DMS153 treated with DMSO at 0.1 percent for 48 hours (cell line): Measurements from ENCODE around the gene STX10.

Experiments
- DNase-seq: peaks from one replicate; lab custom pipeline; 2025; ENCODE audit not compliant: unreplicated experiment; lab: John Stamatoyannopoulos, UW

The STX10 gene

DNA sequence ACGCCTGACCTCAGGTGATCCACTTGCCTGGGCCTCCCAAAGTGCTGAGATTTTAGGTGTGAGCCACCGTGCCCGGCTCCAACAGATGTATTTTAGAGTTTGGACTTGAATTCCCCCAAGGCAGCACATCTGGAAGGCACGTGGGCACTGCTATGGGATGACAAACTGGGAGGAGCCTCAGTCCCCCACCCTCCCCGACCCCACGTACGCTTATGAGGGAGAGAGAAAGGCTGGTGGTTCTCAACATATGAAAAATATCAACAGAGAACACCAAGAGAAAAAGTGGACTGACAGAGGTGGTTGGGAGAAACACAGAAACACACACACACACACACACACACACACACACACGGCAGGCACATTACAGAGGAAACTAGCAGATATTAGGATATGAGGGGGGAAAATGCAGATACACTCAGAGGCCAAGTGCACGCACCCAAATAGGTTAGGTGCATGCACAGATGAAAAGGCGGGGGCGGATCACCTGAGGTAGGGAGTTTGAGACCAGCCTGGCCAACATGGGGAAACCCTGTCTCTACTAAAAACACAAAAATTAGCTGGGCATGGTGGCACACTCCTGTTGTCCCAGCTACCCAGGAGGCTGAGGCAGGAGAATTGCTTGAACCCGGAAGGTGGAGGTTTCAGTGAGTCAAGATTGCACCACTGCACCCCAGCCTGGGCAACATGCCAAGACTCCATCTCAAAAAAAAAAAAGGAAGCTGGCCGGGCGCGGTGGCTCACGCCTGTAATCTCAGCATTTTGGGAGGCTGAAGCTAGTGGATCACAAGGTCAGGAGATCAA lies 3.2 kb downstream of the STX10 start:
- DNase-seq, result no peak

DNA sequence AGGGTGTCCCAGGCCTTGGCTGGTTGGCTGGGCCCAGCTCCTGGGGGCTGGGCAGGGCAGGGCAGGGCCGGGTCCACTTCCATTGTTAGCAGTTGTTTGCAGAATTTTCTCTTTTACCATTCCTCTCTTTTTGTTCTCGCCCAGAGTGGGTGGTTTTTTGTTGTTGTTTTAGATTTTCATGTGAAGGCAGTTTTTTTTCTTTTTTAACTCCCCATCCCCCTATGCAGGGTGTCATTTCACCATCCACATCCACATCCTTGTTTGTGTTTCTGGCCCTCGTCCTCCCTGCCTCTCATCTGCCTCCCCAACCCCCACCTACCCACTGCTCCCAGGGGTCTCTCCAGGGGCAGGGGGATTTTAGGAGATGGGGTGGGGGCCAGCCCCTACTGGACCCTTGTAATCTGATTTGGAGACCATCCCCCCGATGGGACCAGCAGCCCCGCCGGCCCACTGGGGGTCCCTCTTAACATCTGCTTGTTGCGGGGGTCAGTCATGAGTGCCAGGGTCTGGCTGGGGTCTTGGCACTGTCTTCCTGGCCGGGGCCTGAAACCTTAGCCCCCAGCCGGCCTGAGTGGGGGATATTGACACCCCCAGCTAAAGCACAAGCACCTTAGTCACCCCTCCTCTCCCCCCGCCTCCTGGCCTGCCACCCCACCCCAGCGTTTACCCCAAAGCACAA lies 10.4 kb downstream of the STX10 start:
- no peak for DNase-seq

DNA sequence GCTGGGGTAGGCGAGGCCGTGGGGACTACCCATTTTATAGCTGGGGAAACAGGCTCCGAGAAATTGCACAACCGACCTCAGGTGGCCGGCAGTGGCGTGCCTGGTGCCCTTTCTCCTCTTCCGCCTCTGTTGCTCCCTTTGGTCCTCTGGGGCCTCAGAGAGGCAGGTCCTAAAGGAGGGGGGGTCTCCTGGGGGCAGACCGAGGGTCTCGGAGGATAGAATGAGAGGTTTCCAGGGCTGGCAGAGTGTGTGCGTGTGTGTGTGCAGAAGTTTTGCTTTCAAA lies 11.3 kb downstream of the STX10 start:
- no peak for DNase-seq

DNA sequence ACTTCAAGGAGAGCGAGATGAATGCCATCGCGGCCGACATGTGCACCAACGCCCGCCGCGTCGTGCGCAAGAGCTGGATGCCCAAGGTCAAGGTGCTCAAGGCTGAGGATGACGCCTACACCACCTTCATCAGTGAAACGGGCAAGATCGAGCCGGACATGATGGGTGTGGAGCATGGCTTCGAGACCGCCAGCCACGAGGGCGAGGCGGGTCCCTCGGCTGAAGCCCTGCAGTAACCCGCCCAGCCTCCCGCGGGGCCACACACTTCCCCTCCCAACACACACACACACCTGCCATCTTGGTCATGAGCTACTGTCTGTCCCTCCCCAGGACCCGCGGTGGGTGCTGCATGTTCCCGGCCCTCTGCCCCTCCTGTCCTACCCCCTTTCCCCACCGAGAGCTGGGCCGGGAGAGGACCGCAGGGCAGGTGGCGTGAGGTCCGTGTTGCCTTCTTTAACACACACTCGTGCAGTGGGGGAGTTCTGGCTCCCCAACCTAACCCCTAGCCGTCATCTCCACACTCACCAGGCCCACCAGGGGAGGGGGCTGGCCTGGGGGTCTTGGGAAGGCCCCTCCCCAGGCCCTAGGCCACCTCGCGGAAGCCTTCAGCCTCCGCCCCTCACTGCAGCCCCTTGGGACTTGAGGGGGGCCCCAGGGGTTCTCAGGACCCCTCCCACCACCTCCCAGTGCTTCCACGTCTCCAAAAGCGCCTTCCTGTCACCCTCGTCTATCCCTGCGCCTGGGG lies 11.8 kb downstream of the STX10 start:
- DNase-seq, result no peak

- DNase-seq, result no peak
Observed at GRCh38 chr19:13137290-13137794, 12.8 kb downstream of the STX10 start.

- no peak for DNase-seq
Observed at GRCh38 chr19:13135068-13136062, 14.8 kb downstream of the STX10 start.

DNA sequence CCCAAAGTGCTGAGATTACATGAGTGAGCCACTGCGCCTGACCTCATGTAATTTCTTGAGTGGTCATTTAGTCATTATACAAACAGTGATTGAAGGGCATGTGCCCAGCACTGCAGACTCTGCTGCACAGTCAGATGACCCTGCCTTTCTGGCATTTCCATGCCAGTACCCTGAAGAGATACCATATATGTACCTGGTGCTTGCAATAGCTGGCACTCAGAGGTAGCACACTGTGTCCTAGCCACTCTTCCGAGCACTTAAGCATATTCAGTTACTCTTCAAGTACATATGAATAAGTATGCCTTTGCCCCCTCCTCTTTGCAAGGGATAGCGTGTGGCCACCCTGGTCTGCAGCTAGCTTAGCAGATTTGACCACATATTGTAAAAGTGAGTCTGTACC lies 15.5 kb downstream of the STX10 start:
- DNase-seq, result no peak

GRCh38 chr19:13133241-13133870 lies 16.8 kb downstream of the STX10 start:
- DNase-seq, result no peak

DNA sequence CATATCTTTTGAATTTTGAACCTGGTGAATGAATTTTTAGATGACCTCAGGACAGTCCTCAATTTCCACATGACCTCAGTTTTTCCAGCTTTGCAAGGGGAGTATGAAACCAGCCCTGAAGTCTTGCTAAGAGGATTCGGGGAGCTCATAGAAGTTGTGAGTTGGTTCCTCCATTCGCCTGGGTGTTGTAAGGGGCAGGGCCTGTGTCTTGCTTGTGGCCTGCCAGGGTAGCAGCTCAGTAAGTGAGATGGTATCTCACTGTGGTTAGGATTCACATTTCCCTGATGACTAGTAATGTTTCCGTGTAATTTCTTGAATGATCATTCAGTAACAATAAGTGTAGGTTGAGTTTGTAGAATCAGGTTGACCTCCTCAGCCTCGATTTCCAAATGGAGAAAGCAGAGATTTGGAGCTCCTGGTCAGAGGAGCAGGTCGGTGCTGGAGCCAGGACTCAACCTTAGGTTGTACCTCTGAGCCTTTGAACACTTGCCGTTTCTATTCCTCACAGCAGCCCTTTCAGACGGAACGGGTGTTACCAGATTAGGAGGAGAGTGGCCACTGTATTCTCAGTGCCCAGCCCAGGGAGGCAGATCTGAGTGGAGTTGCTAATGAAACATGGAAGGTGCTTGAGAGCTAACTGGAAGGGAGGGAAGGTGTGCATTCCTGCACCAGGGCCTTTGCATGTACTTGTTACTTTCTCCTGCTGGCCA lies 17.5 kb downstream of the STX10 start:
- no peak for DNase-seq

DNA sequence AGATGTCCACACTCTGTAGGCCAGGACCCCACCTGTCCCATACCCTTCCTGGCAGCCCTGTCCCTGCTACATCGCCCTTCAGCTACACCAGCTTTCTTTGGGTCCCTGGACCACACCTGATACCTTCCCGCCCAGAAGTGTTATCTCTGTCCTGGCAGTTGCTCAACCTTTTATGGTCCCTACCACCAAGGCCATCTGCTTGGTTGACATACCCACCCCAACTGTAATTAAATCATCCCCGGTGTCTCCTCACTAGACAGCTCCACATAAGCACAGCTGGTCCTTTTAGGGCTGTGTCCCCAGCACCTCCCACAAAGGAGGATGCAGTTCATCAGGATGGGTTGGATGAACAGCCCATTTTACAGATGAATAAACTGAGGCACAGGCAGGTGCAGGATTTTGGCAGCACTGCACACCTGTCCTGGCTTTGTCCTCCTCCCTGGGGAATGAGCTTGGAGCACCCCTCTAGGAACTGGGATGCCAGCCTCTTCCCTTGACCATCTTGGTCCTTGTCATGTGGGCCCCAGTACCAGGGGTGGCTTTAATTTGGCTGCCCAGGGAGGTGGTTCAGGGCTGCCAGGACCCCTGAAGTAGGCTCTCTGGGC lies 19.2 kb downstream of the STX10 start:
- DNase-seq, result no peak

DNA sequence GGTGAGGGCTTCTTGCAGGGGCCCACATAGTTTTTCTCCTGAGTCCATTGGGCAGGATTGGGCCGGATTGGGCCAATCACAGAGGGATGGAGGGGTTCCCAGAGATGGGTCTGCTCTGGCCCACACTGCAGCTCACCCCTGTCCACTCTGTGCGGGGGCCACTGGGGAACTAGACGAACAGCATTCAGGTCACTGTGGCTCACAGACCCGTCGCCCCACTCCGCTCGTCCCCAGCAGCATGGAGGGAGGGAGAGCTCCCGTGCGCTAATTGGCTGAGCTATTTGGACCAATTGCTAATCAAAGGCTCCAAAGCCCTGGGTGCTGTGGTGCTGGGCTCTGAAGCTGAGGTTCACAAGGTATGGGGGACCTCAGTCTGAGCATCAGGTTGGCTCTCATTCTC lies 20.8 kb downstream of the STX10 start:
- DNase-seq, result no peak

DNA sequence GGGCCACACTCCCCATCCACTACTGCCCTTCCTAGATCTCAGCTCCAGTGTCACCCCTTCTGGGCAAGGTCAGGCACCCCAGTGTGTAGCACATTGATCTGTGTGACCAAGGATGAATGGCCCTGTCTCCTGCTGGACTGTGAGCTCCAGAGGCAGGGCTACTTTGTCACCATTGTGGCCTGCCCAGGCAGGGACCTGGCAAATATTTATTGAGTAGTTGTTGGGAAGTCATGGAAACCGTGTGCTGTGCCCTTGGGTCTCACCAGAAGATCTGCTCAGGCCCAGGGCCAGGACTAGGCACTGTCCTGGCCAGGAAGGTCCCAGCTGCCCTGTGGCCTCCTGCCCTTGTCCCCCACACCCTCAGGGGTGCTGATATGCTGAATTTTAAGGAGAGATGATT lies 21.6 kb downstream of the STX10 start:
- DNase-seq, result no peak

DNA sequence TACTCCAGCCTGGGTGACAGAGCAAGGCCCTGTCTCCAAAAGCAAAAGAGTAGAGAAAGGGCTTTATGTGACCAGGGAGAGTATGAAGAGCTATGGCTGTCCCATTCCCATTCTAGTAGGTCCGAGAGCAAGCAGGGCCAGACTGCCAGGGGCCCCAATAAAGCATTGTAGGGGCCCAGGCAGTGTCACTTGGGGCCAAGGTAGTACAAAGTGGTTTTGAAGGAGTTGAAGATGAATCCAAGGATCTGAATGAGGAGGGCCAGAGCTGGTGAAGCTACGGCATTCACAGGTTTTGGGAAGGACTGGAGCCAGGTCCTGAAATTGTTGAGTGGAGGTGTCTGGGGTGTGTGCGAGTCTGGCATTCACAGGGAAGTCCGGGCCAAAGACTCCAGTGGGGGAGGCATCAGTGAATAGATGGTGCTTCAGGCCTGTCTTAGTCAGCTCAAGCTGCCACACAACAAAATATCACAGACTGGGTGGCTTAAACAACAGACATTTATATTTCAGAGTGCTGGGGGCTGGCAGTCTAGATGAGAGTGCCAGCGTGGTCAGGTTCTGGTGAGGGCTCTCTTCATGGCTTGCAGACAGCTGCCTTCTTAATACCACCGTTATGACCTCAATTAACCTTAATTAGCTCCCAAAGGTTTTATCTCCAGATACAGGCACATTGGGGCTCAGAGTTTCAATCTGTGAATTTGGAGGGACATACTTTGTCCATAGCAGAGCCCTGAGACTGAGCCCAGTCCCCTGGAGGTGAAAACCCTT lies 22.2 kb downstream of the STX10 start:
- DNase-seq, result no peak

GRCh38 chr19:13127051-13127450 lies 23.1 kb downstream of the STX10 start:
- DNase-seq, result no peak

GRCh38 chr19:13122980-13123957 lies 26.9 kb downstream of the STX10 start:
- DNase-seq, result no peak

- no peak for DNase-seq
Observed at GRCh38 chr19:13122275-13122878, 27.8 kb downstream of the STX10 start.
